H1 (cell line): ENCODE results near the gene COMMD7. TPM values are rescaled to one million over a fixed set of nuclear protein-coding genes. Genes with fewer than 3 reads are reported as not detected.

ENCODE experiments used
- KDM1A ChIP-seq: fragments of 200-600, 300-600 bp; sonication (generic); IDR thresholded peaks from 2 replicates; pipeline ENCODE4 v1.7.1; 2016; ENCODE audit warnings: mild to moderate bottlenecking, low read length, borderline replicate concordance
- polyA plus RNA-seq, 7 experiments: library from polyadenylated mRNA; depleted of rRNA in 3 of 7; stranded (reverse) in 5 of 7; unstranded in 2 of 7; fragments of >200 nt in 5 of 7; fragments of 200-250 nt in 2 of 7; gene quantifications; 1 replicate in 5 of 7; 2 replicates in 1 of 7; 4 replicates in 1 of 7; pipeline versions ENCODE4 v1.2.1 to v1.2.3, GENCODE V29; 2011 to 2013; ENCODE audit warnings: missing spikeins in 2 of 7, mixed read lengths in 2 of 7
- total RNA-seq: library from RNA; stranded (reverse); fragmentation: NEBNext Ultra II Directional; extraction: Animal tissue kit (Norgen Biotek cat#: 25700); gene quantifications from 2 replicates; pipeline ENCODE4 v1.2.1, GENCODE V29; 2021
- TF ChIP-seq, protein P1 (sequence below): IDR thresholded peaks from 2 replicates; pipeline ENCODE4 v1.6.1; 2012; ENCODE audit warnings: low read length, inconsistent platforms

The COMMD7 gene
- total and polyA plus RNA-seq, 2 of the 8 experiments (the other 6 are each of a cell fraction or from before 2014, with no cell fraction given), result 39.4 to 48.9 TPM

DNA sequence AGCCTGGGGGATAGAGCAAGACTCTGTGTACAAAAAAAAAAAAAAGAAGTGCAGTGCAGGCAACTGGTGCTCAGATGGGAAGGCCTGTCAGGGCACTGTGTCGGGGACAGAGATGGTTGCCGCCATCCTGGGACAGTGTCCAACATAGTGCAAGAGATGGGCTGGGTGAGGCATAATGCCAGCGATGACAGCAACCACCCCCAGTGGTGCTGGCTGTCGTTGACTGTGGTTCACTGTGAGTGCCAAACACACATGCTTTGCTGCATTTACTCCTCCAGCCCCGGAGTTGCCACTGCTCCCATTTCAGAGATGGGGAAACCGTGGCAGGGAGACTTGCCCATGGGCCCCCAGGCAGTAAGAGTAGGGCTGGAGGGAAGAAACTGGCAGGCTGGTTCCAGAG, 64.3 kb downstream of the COMMD7 start (continued):
- TF ChIP-seq, protein P1, sequence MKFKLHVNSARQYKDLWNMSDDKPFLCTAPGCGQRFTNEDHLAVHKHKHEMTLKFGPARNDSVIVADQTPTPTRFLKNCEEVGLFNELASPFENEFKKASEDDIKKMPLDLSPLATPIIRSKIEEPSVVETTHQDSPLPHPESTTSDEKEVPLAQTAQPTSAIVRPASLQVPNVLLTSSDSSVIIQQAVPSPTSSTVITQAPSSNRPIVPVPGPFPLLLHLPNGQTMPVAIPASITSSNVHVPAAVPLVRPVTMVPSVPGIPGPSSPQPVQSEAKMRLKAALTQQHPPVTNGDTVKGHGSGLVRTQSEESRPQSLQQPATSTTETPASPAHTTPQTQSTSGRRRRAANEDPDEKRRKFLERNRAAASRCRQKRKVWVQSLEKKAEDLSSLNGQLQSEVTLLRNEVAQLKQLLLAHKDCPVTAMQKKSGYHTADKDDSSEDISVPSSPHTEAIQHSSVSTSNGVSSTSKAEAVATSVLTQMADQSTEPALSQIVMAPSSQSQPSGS, result no peak
- no peak for TF ChIP-seq KDM1A
